Kidney (tissue), 14 donors: Measurements from ENCODE around the gene SLC45A1. TPM values are rescaled to one million over a fixed set of nuclear protein-coding genes. Genes with fewer than 3 reads are reported as not detected.

Source experiments
- DNase-seq, 5 donors: peaks; one replicate each; pipeline ENCODE4 v3.0.0-alpha.2; 2013 to 2020
- FAIRE-seq: peaks from 2 replicates; lab custom pipeline; 2012; peaks lifted over from hg19 to GRCh38; lab: Jason Lieb, UNC
- H3K27ac ChIP-seq, 2 donors: one replicate each; pipeline ENCODE4 v1.7.0; 2013; ENCODE audit warnings: low read depth in 2 of 2, low read length in 2 of 2, inconsistent platforms in 1 of 2
- H3K27me3 ChIP-seq: one replicate; pipeline ENCODE4 v1.7.1; 2013; ENCODE audit warnings: low read length, inconsistent platforms; ENCODE audit not compliant: control insufficient read depth, insufficient read depth
- H3K36me3 ChIP-seq, 3 donors: one replicate each; pipeline versions ENCODE4 v1.7.0 to v1.7.1; 2013; ENCODE audit warnings: low read length in 3 of 3, control low read depth in 1 of 3, inconsistent platforms in 1 of 3; ENCODE audit not compliant: insufficient read depth in 3 of 3, control insufficient read depth in 2 of 3
- H3K4me1 ChIP-seq, 3 donors: one replicate each; pipeline versions ENCODE4 v1.7.0 to v1.7.1; 2013; ENCODE audit warnings: low read length in 3 of 3, inconsistent platforms in 1 of 3, low read depth in 1 of 3; ENCODE audit not compliant: control insufficient read depth in 2 of 3, insufficient read depth in 2 of 3
- H3K4me3 ChIP-seq, 3 donors: one replicate each; pipeline versions ENCODE4 v1.7.0 to v1.8.1; 2013; ENCODE audit warnings: low read length in 3 of 3, control low read depth in 1 of 3, inconsistent platforms in 1 of 3
- H3K9ac ChIP-seq, 3 donors: one replicate each; pipeline versions ENCODE4 v1.7.0 to v1.7.1; 2013; ENCODE audit warnings: low read length in 3 of 3, control low read depth in 1 of 3, inconsistent platforms in 1 of 3
- H3K9me3 ChIP-seq, 3 donors: one replicate each; pipeline versions ENCODE4 v1.7.0 to v1.7.1; 2013; ENCODE audit warnings: low read length in 3 of 3, control low read depth in 1 of 3, inconsistent platforms in 1 of 3; ENCODE audit not compliant: control insufficient read depth in 2 of 3, insufficient read depth in 1 of 3
- CTCF ChIP-seq: IDR thresholded peaks from 3 replicates; pipeline ENCODE4 v1.5.1; 2012; ENCODE audit warnings: mild to moderate bottlenecking, moderate library complexity, borderline replicate concordance; ENCODE audit not compliant: insufficient read depth; ENCODE audit errors: extremely low read depth
- intact Hi-C: fragments of 100-400 bp; cut with DNase I; formaldehyde crosslinking; loops from one replicate; pipeline ENCODE4 v1.11.1; 2022
- polyA plus RNA-seq: library from polyadenylated mRNA; stranded (reverse); fragments of 350-450 nt; fragmentation: Illumina TruSeq; extraction: RNeasy Lipid Tissue Mini Kit (QIAGEN cat#74804); gene quantifications from one replicate; pipeline ENCODE4 v1.2.3, GENCODE V29; 2014; ENCODE audit warnings: low read depth, low replicate concordance; ENCODE audit not compliant: insufficient read depth
- total RNA-seq: library from RNA; stranded (reverse); fragmentation: NEBNext Ultra II Directional; extraction: Animal tissue kit (Norgen Biotek cat#: 25700); gene quantifications from one replicate; pipeline ENCODE4 v1.2.1, GENCODE V29; 2021
- donor health status: control.
- donor health status: control.
- donor health status: control.
- donor health status: control.
- donor health status: control.
- donor health status: DM: yes; HTN: yes; CAD: no.
- donor health status: Normal renal cell carcinoma (clear cell type).

Gene SLC45A1
- total and polyA plus RNA-seq, 2 donors from 2014 or later, result 1.8 to 9.2 TPM

GRCh38 chr1:8303141-8303540, 14.8 kb upstream of the SLC45A1 start:
- no peak for TF ChIP-seq CTCF
- intact Hi-C loops, result no loop called here
- H3K9ac ChIP-seq, result no peak overlapping the region
- no peaks in the 10 kb centered on the region for H3K27me3 ChIP-seq
- H3K36me3 ChIP-seq, result no peaks in the 10 kb centered on the region
- H3K4me3 ChIP-seq, result no peak overlapping the region
- DNase-seq (no peak), FAIRE-seq (no peak)
- no peak overlapping the region for H3K27ac ChIP-seq
- no peaks in the 10 kb centered on the region for H3K4me1 ChIP-seq
- no peaks in the 10 kb centered on the region for H3K9me3 ChIP-seq

- no peak overlapping the region for H3K27ac ChIP-seq
- no peak for TF ChIP-seq CTCF
- no peaks in the 10 kb centered on the region for H3K36me3 ChIP-seq
- H3K9me3 ChIP-seq, result no peaks in the 10 kb centered on the region
- H3K9ac ChIP-seq, result no peak overlapping the region
- DNase-seq (no peak), FAIRE-seq (no peak)
- no peak overlapping the region for H3K4me3 ChIP-seq
- no peaks in the 10 kb centered on the region for H3K4me1 ChIP-seq
- intact Hi-C loops, result no loop called here
- H3K27me3 ChIP-seq, result no peaks in the 10 kb centered on the region
Measured at GRCh38 chr1:8303876-8304275, 14.0 kb upstream of the SLC45A1 start.

GRCh38 chr1:8307628-8308027, 10.3 kb upstream of the SLC45A1 start:
- DNase-seq (no peak), FAIRE-seq (no peak)
- no peak overlapping the region for H3K4me3 ChIP-seq
- H3K9ac ChIP-seq, result no peak overlapping the region
- H3K9me3 ChIP-seq, result peaks cover 0 to 4% (median 0%) of the 10 kb centered on the region in 3 donors
- peaks cover 0 to 5% (median 0%) of the 10 kb centered on the region in 3 donors for H3K4me1 ChIP-seq
- H3K27ac ChIP-seq, result no peak overlapping the region
- intact Hi-C loops, result no loop called here
- TF ChIP-seq CTCF, result no peak
- H3K27me3 ChIP-seq, result no peaks in the 10 kb centered on the region
- no peaks in the 10 kb centered on the region for H3K36me3 ChIP-seq

GRCh38 chr1:8311068-8311718, 6.7 kb upstream of the SLC45A1 start:
- Histone ChIP-seq H3K27me3 (no peaks in the 10 kb centered on the region), H3K36me3 (no peaks in the 10 kb centered on the region), H3K9ac (no peak overlapping the region), H3K4me3 (no peak overlapping the region), H3K9me3 (peaks cover 0 to 4% (median 0%) of the 10 kb centered on the region in 3 donors), H3K4me1 (peaks cover 0 to 14% (median 12%) of the 10 kb centered on the region in 3 donors), H3K27ac (no peak overlapping the region)
- FAIRE-seq (no peak), DNase-seq (no peak)
- intact Hi-C loops, result loop anchor here (10.0 kb wide), 1 partner anchor 326 kb away; no protein-coding TSS in a partner anchor
- TF ChIP-seq CTCF, result no peak
